ENCODE data around the gene STK11.
A peak's percentile ranks its signal among the peaks of the same experiment; 100 is the strongest.

STK11 gene

DNA sequence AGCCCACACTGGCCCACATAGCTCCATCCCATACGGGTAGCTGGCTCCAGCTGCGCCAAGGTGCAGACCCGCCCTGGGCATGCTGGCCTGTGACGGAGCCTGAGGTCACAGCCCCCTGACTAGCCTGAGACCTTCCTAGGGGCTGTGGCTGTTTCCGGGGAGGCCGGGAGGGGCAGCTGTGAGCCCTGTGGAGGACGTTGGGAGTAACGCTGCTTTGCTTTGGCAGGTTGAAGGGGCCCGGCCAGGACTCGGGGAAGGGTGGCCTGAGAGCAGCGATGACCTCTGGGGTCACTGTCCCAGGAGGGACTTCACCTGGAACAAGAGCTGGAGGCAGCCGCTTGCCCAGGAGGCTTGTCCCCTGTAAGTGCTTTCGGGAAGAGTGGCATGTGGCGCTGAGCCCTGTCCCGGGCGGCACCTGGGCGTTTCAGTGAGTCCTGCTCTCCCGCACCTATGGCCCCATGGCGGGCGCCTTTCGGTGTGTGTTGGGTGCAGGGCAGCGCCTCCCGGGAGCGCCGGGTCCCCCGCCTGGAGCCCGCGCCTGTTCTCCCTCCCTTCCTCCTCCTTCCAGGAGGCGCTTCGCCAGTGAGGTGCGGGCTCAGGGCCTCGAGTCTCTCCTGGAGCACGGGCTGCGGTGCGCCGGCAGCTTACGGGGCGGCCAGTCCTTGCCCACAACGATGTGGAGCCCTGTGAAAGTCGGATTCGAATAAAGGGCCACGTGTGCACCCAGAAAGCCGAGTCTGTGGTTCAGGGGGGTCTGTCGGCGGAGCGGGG is 68.7 kb downstream of the STK11 start:
- DNase-seq: no peak

DNA sequence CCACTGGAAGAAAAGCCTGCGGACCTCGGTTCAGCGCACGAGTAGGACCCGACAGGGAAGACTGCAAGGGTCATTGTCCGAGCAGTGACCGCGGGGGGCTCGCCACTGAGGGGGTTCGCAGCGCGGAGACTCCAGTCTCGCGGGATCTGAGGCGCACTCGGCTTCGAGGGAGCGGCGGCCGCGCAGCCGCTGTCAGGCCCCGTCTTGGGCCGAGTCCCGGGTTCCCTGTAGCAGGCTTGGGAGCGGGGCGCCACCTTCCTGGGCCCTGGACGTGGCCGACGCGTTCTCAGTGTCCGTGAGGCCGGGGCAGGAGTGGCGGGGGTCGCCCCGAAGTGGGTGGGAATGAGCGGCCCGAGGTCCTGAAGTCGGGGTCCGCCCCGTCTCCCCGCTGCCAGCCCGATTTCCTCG is 69.3 kb downstream of the STK11 start:
- peak in 1 of 14 donors; percentile 66 for DNase-seq

DNA sequence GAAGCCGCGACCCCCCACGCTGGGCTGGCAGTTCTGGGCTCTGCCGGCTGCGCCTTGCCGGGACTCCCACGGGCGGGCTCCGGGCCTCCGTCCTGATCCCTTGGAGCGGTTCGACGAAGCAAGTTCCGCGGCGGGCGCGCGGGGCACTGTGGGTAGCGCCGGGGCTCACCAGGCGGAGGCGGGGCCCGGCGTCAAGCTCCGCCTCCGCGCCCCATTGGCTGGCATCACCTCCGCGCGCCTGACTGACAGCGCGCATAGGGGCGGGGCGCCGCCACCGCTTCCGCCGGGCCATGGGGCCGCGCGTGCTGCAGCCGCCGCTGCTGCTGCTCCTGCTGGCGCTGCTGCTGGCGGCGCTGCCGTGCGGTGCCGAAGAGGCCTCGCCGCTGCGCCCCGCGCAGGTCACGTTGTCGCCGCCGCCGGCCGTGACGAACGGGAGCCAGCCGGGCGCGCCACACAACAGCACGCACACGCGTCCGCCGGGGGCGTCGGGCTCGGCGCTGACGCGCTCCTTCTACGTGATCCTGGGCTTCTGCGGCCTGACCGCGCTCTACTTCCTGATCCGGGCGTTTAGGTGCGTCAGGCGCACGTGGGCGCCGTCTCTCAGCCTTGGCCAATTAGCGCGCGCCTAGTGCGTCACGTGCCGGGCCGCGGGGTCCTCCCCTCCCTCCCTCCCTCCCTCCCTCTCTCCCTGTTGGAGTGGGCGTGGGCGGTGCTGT is 69.8 kb downstream of the STK11 start, which contains the start of gene FAM174C:
FAM174C (plus strand) TSS at position 271 of the 716 bp plus-strand sequence; CDS start at position 291, 20 bp downstream.
- peak; percentile 70 to 96 (median 92) for DNase-seq

DNA sequence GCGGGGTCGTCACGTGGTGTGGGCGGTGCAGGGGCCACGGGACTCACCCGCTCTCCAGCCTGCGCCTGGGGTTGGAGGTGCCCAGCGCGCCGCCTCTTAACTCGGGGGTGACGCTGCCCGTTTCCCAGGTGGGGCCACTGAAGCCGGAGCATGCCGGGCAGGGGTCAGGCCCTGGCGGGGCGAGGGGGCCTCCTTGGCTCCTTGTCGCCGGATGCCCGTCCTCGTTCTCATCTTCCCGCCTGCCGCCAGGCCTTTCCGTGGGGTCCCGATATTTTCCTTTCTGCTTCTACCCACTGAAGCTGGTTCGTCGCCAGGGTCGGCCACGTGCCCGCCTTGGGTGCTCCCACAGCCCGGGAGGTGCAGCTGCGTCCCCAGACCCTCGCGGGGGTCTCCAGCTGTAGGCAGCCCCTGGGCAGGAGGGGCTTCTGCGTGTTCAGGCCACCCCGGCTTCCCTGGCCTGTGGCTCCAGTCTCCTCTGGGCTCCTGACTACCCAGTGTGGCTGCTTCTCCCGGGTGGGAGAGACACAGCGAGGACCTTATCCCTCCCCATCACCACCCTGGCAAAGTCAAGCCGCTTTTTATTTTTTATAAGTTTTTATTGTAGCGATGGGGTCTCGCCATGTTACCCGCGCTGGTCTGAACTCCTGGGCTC is 70.5 kb downstream of the STK11 start:
- DNase-seq: peak in 1 of 14 donors; percentile 80

DNA sequence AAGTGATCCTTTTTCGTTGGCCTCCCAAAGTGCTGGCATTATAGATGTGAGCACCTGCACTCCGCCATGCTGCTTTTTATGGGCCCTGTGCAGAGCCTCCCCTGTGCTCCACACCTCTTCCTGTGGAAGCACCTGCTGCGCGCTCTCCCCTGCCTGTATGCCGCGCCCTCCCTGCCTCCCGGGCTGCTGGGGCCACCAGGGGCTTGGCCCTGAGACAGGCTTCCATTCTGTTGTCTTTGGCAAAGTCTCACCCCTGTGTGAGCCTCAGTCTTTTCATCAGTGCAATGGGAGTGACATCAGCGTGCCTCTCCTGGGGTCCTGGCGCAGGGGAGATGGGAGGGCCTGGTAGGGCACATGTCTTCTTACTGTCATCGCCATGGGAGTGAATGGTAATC is 71.0 kb downstream of the STK11 start:
- DNase-seq: no peak

DNA sequence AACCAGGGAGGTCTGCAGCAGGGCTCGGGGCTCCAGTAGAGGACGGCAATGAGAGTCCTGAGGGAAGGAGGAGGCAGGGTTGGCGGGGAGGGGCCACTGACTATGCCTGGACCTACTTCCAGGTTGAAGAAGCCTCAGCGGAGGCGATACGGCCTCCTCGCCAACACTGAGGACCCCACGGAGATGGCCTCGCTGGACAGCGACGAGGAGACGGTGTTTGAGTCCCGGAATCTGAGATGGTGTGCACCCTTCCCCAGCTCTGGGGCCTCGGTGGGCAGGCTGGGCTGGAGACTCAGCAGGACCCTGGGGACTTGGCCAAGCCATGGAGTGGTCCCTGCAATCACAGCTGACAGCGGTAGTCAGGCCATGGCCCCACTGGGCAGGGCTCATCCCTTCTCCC is 71.5 kb downstream of the STK11 start:
- DNase-seq: no peak
